Activated naive CD8-positive, alpha-beta T cell treated with anti-CD3 and anti-CD28 coated beads, Interleukin-2, amount 50 U/mL, for 24 hours (primary cell): ENCODE measurements around the gene MSI2.

Experiments
- ATAC-seq: fragments of 150-1000 bp; cut with Tn5 transposase; one replicate; pipeline ENCODE4 v1.10.0; 2021
- DNase-seq: peaks from one replicate; pipeline ENCODE4 v3.0.0; 2021
- H3K27ac Mint-ChIP-seq: one replicate; pipeline ENCODE4 v1.8.0; 2021; ENCODE audit warnings: mild to moderate bottlenecking, mixed read lengths
- H3K27me3 Mint-ChIP-seq: one replicate; pipeline ENCODE4 v1.8.0; 2021; ENCODE audit warnings: mixed read lengths
- H3K36me3 Mint-ChIP-seq: one replicate; pipeline ENCODE4 v1.8.0; 2021; ENCODE audit warnings: low read depth, mixed read lengths
- H3K4me1 Mint-ChIP-seq: one replicate; pipeline ENCODE4 v1.8.0; 2021; ENCODE audit warnings: mixed read lengths
- H3K4me3 Mint-ChIP-seq: one replicate; pipeline ENCODE4 v1.8.0; 2021; ENCODE audit warnings: mild to moderate bottlenecking, moderate library complexity, mixed read lengths
- H3K9me3 Mint-ChIP-seq: one replicate; pipeline ENCODE4 v1.8.0; 2021; ENCODE audit warnings: mixed read lengths

MSI2 gene

DNA sequence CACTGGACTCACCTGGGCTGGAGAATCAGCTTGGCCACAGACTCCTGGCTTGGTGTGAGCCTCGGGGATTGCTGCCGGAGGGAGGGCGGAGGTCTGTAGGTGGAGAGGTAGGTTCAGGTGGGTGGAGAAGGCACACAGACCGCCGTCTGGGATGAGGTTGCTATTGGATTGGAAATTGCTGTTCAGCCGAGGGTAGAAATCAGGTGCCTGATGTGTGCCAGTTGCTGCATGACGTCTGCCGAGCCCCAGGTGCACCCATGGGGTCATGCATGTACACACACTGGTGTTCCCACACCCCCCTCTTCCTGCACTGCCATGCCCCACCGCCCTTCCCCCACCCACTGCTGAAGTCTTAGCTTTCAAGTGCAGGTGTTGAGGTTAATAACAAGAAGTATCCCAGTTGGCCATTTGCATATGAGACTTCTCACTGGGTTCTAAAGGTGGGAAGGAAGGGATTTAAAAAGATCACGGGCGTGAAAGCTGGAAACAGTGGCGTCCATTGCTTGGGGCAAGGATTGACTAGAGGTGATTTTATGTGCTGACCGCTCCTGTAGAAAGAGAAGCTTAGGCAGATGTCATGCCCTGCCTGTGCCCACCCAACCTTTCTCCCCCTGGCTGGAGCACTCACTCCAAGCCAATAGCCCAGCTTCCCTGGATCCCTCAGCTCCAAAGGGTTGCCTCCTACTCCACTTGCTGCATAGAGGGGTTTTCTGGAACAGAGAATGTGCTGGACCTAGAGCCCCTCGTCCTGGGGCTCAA is 295.2 kb downstream of the MSI2 start:
- Mint-ChIP-seq H3K36me3 (no peaks in the 10 kb centered on the region), H3K9me3 (no peaks in the 10 kb centered on the region), H3K27ac (peak overlapping the region; percentile 8), H3K27me3 (no peaks in the 10 kb centered on the region), H3K4me3 (no peak overlapping the region), H3K4me1 (peaks cover 61% of the 10 kb centered on the region)
- DNase-seq: peak; percentile 34
- no peak for ATAC-seq

DNA sequence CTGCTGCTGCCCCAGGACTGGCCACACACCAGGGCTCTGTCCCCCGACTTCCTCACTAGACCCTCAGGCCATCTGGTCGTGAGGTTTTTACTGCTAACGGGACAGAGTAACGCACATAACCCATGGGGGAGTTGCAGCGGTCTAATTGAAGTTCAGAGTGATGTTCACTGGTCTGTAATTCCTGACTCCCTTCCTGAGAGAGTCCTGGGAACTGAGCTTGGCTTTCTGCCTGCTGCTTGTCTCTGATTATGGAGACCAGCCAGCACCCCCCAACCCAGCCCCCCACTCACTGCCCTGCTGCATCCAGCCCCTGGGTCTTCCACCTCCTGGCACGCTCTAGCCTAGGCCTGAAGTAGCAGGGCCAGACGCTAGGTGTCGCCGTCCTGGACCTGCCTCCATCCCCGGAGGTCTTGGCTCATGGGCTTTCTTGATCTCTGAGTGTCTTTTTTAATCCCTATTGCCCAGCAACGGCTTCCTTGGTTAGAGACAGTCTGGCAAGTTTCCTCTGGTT is 295.8 kb downstream of the MSI2 start:
- Mint-ChIP-seq H3K4me3 (no peak overlapping the region), H3K27ac (no peak overlapping the region), H3K9me3 (no peaks in the 10 kb centered on the region), H3K36me3 (no peaks in the 10 kb centered on the region), H3K27me3 (no peaks in the 10 kb centered on the region), H3K4me1 (peaks cover 59% of the 10 kb centered on the region)
- ATAC-seq (peak; percentile 31), DNase-seq (peak; percentile 47)

DNA sequence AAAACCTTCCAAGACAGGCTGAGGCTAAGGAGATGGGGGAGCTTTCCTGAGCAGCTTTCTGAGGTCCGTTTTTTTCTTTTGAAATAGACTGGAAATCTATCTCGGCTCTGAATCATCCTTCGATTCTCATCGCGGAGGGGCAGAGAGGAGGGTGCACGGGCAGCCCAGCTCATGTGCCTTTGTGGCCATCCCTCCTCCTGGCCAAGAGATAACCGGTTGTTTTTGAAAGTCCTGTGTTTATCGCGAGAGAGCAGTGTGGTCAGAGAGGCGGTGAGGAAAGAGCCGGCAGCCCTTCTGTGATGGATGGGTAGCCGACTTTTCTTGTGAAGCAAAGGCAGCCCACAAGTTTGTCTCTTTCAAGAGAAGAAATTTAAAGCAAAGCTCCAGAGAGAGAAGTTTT is 297.2 kb downstream of the MSI2 start:
- Mint-ChIP-seq H3K4me1 (peaks cover 52% of the 10 kb centered on the region), H3K36me3 (no peaks in the 10 kb centered on the region), H3K27me3 (no peaks in the 10 kb centered on the region), H3K9me3 (no peaks in the 10 kb centered on the region), H3K4me3 (no peak overlapping the region), H3K27ac (no peak overlapping the region)
- DNase-seq (no peak), ATAC-seq (no peak)

DNA sequence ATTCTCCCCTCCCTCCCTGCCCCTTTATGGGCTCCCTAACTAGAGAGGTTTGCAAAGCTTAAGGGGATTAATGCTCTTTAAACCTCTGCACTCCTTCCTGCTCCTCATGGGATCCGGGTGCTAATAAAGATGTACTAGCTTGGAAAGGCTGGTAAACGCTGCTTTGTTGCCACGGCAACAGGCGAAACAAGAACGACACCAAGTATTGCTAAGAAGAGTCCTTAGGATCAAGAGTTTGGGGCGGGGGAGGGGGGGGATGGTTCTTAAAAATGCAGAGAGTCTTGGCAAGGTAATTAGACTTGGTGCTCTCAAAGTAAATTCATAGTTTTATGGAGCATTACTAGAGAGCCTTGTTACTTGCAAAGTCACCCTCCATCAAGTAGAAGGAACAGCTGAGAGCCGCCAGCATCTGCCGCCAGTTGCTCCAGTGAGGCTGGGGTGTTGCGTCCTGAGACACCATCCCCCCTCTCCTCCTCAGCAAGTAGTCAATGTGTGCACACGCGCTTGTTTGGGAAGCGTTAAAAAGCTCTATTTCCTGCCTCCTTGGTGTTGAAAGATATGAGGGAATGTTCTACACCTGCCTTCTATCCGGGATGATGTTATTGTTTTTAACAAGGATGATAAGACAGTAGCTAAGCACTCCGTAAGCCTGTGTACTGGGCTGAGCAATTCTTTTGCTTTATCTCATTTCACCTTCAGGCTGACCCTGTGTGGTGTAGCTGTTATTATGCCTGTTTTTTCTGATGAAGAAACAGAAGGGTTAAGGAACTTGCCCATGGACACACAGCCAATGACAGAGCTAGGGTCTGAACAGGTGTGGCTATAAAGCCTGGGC is 297.9 kb downstream of the MSI2 start:
- Mint-ChIP-seq H3K9me3 (no peaks in the 10 kb centered on the region), H3K4me1 (peaks cover 52% of the 10 kb centered on the region), H3K4me3 (no peak overlapping the region), H3K27me3 (no peaks in the 10 kb centered on the region), H3K27ac (no peak overlapping the region), H3K36me3 (no peaks in the 10 kb centered on the region)
- DNase-seq (no peak), ATAC-seq (no peak)

DNA sequence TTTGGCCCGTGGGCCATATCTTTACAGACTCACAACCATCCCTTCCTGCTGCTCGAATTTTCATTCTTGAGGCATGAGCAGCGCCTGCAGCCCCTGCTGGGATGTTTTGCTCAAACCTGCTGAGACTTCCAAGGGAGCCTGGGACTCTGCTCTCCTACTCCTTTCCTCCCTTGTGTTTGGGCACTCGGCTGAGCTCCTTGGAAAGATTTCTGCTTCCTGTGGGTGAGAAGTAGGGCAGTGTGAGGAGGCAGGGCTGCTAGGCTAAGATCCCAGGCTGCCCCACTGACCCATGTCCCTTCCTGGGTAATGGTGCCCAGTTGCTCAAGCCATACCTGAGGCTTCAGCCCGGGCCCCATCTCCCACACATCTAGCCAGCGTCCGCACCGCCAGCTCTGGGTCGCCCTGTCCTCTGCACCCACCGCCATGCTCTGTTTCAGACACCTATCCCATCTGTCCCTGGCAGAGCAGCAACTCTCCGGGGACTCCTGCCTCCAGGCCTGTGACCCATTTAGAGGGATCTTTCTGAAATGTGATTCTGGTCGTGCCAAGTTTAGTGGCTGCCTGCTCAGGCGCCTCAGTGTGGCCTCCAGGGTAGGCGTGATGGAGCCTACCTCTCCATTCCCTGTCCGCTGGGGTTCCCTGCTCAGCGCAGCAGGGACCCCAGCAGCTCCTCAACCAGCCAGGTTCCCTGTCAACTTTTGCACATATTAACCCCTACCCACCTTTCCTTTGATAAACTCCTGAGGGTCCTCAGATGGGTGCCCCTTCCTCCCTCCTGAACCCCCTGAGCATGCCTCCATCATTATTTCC is 298.7 kb downstream of the MSI2 start:
- Mint-ChIP-seq H3K36me3 (no peaks in the 10 kb centered on the region), H3K9me3 (no peaks in the 10 kb centered on the region), H3K27me3 (no peaks in the 10 kb centered on the region), H3K27ac (no peak overlapping the region), H3K4me3 (no peak overlapping the region), H3K4me1 (peaks cover 49% of the 10 kb centered on the region)
- DNase-seq (no peak), ATAC-seq (no peak)

DNA sequence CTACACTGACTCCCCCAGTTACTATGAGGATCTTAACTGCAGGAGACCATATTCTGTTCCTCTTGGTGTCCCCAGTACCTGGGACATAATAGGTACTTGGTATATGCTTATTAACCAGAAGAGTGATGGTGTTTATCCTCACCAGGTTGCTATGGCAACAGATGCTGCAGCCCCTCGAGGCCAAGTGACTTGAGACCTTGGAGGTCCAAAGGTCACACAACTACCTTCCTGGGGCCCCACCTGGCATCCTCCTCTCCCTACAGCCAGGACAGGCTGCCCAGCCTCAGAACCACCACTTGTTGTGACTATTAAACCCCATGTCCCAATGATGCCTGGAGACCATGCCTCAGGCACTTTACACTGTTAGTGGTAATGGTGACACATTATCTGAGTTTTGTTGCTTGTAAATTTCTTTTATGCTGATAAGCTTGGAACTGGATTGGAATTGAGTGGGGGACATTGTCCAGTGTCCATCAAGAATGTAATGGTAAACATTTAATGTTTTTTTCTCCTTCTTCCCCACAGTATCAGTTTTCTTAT is 299.4 kb downstream of the MSI2 start:
- Mint-ChIP-seq H3K27me3 (no peaks in the 10 kb centered on the region), H3K36me3 (no peaks in the 10 kb centered on the region), H3K27ac (no peak overlapping the region), H3K9me3 (no peaks in the 10 kb centered on the region), H3K4me3 (no peak overlapping the region), H3K4me1 (peaks cover 52% of the 10 kb centered on the region)
- ATAC-seq (no peak), DNase-seq (no peak)

DNA sequence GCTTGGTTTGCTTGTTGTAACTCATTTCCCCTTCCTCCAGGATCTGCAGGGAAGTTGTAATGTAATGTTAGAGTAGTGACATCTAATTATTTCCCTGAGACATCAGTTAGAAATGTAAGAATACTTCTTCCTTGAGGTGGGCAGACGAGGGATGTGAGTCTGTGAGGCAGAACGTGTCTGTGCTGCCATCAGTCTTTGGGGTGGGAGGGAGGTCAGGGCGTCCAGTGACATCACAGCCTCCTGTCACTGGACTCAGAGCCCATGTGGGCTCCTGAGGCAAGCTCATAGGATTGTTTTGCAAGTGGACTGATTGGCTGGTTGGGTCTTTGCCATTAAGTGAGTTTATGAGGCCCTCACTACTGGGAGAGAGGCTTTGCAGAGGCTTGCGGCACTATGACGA is 300.0 kb downstream of the MSI2 start:
- H3K9me3 Mint-ChIP-seq: no peaks in the 10 kb centered on the region
- ATAC-seq (no peak), DNase-seq (no peak)
- H3K27me3 Mint-ChIP-seq: no peaks in the 10 kb centered on the region
- H3K4me1 Mint-ChIP-seq: peaks cover 51% of the 10 kb centered on the region
- no peaks in the 10 kb centered on the region for H3K36me3 Mint-ChIP-seq
- no peak overlapping the region for H3K4me3 Mint-ChIP-seq
- H3K27ac Mint-ChIP-seq: no peak overlapping the region

DNA sequence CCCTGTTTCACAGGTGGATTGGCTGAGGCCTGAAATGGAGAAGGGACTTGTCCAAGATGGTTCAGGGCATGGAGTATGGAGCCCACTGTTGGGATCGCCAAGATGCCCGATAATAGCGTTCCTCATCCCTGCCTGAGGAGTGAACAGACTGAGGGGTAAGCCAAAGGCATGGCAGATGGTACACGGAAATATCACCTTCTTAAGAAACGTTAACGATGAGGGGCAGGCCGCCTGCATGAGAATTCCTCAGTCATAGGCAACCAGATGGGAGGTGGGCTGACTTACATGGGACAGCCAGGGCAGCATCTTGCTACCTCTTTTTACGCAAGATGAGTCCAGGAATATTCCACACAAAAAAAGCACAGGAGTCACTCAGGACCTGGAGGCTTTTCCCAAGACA is 300.7 kb downstream of the MSI2 start:
- Mint-ChIP-seq H3K27me3 (no peaks in the 10 kb centered on the region), H3K4me3 (no peak overlapping the region), H3K27ac (no peak overlapping the region), H3K4me1 (peaks cover 46% of the 10 kb centered on the region), H3K36me3 (no peaks in the 10 kb centered on the region), H3K9me3 (no peaks in the 10 kb centered on the region)
- ATAC-seq (no peak), DNase-seq (no peak)

DNA sequence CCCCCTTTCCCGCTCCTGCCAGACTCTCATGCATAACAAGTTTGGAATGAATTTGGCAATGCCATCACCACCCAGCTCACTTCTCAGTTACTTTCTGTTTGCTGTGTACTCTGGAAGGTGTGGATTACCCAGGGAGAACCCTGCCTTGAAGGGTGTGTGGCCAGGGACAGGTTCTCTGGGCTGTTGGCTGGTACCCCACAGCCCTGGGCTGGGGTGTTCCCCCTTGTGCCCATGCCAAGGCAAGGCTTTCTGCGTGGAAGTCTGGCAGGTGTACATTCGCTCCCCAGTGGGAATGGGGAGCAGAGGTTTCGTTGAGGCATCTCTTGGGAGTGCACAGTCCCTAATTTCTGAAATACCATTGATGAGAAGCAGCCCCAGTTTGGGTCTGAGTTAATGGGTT is 301.1 kb downstream of the MSI2 start:
- H3K36me3 Mint-ChIP-seq: no peaks in the 10 kb centered on the region
- no peak for ATAC-seq
- no peak overlapping the region for H3K4me3 Mint-ChIP-seq
- H3K27me3 Mint-ChIP-seq: no peaks in the 10 kb centered on the region
- no peak for DNase-seq
- H3K4me1 Mint-ChIP-seq: peaks cover 42% of the 10 kb centered on the region
- no peaks in the 10 kb centered on the region for H3K9me3 Mint-ChIP-seq
- no peak overlapping the region for H3K27ac Mint-ChIP-seq

DNA sequence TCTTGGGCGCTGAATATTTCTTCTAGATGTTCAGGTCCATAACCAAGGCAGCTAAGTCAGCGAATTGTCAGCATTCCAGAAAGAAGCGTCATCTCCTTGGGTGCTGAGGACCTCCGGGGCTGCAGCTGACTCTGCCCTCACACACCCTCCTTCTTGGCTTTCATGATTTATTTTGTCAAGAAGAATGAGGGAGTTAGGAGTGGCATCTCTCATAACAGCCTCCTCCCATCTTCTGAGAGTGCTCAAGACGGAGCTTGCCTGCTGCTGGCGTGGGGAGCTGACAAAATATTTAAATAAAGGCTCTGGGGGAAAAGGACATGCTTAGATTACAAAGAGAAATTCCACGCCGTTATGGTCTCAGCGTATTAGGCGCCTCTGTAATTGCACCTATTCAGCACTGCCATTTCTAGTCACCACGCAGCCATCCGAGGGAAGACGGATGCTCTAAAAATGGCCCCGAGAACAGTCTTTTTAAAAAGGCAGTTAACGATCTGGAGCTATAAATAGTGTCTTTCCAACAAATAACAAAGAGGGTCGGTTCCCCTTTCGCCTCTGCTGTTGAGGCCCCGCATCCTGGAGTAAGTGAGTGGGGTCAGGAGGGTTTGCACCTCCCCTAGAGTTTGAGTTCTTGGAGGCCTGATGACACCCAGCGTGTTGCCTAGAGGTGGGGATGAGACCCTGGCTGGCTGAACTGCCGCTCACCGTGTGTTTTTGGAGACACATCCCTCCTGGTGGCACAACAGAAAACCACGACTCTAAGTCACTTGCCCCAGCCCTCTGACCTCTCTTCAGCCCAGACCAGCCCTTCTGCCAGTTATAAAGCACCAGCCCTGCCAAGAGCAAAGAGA is 301.7 kb downstream of the MSI2 start:
- Mint-ChIP-seq H3K27me3 (no peaks in the 10 kb centered on the region), H3K36me3 (no peaks in the 10 kb centered on the region), H3K27ac (no peak overlapping the region), H3K4me3 (no peak overlapping the region), H3K9me3 (no peaks in the 10 kb centered on the region), H3K4me1 (peaks cover 36% of the 10 kb centered on the region)
- ATAC-seq: no peak
- DNase-seq: no peak

DNA sequence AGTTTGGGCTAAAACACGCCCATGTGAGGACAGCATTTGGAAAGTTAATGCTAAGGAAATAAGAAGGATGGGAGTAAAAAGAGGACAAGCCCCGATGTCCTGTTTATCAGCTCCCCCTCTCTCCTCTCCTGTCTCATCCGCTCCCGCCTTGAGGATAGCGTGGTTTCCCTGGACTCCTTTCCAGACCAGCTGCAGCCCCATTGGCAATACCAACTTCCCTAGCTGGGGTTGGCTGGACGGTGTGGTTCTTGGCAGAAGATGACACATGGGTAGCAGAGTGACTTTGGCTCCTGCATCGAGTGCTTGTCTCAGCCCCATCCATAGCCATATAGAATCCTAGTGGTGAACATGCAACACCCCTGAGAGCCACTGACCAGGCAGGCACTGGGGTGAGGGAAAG is 302.9 kb downstream of the MSI2 start:
- no peak overlapping the region for H3K27ac Mint-ChIP-seq
- ATAC-seq (no peak), DNase-seq (no peak)

DNA sequence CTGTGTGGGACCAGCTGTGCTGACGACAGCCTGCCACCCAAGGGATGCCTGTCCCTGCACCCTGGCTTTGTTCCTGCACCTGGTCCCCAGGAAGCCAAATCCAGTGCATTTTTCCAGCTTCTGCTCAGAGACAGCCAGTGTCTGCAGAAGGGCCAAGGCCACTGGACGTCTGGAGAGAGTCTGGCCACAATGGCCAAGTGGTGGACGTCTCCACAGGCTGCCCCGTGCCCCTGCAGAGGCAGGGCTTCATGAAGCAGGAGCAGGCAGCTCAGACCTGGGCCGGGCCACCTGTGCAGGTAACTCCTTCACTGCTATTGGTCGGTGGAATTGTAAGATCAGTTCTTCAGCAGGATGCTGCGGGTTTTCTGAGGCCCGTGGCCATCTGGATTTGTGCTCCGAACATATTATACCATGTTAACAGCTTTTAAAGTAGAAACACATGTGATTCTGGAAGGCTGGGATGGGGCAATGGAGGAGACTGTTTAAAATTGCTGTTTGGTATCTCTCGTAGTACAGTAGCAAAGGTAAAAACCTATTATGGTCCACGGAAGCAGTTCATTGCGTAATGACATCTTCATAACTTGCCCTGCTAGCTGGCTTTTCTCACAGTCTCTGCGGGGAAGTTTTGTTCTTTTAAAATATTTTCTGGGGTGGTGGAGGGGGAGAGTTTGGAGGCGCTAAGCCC is 303.5 kb downstream of the MSI2 start:
- no peak for DNase-seq
- Mint-ChIP-seq H3K27ac (no peak overlapping the region), H3K4me1 (peaks cover 31% of the 10 kb centered on the region), H3K27me3 (no peaks in the 10 kb centered on the region), H3K36me3 (no peaks in the 10 kb centered on the region), H3K9me3 (no peaks in the 10 kb centered on the region), H3K4me3 (no peak overlapping the region)
- ATAC-seq: no peak

More for the DNA sequence above, 302.9 kb downstream of the MSI2 start:
- no peak overlapping the region for H3K4me3 Mint-ChIP-seq
- no peaks in the 10 kb centered on the region for H3K9me3 Mint-ChIP-seq
- no peaks in the 10 kb centered on the region for H3K36me3 Mint-ChIP-seq
- no peaks in the 10 kb centered on the region for H3K27me3 Mint-ChIP-seq
- H3K4me1 Mint-ChIP-seq: peaks cover 33% of the 10 kb centered on the region

DNA sequence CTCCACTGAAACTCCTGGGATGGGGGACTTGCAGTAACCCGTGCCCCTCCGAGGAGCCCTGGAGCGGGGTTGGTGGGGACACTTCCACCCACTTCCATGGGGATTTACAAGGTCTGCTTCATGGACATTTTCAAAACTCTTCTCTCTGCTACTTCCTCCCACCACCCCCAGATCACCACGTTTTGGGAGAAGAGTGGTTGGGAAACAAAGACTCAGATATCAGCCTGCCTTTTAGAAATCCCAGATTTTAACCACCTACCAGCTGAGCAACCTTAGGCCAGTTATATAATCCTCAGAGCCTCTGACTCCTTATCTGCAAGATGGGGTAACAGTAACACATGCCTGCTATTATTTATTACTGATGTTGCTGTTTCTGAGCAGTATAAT is 304.0 kb downstream of the MSI2 start:
- Mint-ChIP-seq H3K9me3 (no peaks in the 10 kb centered on the region), H3K36me3 (no peaks in the 10 kb centered on the region), H3K4me1 (peaks cover 30% of the 10 kb centered on the region), H3K4me3 (no peak overlapping the region), H3K27me3 (no peaks in the 10 kb centered on the region), H3K27ac (no peak overlapping the region)
- ATAC-seq: no peak
- no peak for DNase-seq
